ENCODE results near the gene PKM.

Gene PKM

DNA sequence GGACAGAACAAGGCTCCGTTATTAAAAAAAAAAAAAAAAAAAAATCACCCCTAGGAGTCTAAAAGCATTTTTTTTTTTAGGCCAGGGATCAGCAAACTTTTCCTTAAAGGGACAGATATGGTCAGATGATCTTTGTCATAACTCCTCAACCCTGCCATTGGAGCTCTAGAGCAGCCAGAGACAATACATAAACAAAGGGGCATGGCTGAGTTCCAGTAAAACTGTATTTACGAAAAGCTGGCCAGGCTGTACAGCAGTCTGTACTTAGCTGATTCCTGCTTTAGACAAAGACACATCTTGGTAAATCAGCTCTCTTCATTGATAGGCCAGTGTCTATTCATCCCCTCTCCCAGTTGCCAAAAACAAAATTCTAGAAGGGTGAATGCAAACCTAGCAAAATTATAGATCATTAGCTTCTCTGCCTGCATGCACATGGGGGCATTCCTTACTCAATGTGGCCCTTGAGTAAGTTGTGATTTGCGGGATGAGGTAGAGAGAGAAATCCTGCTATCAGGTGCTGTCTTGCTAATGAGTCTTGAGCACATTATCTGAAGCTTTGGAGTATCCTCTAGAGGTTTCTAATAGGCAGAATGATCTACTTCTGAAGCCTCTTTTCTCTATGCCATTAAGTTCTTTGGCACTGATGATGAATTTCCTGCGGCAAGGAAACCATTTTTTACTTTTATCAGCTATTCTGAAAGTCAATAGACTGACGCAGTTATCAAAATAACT lies 77.6 kb downstream of the PKM start:
- TF ChIP-seq GATA2 (IDR thresholded peaks at IDR 0.05; ENCODE audit: low read depth, low read length) (no peak), GATA3 (IDR thresholded peaks at IDR 0.05; ENCODE audit: low read depth, low read length) (no peak)
